ENCODE measurements around the gene CADM1.

- no peak for TF ChIP-seq POLR2A (IDR thresholded peaks at IDR 0.05)
- TF ChIP-seq CTCF (IDR thresholded peaks at IDR 0.05) = no peak
Observed at GRCh38 chr11:115198321-115198741, 305.9 kb downstream of the CADM1 start.
